ENCODE measurements around the gene RAB5A. TPM values are rescaled to one million over a fixed set of nuclear protein-coding genes. Genes with fewer than 3 reads are reported as not detected.
"Not testable (repeated sequence)": the region's sequence is repeated elsewhere in the genome, so short reads cannot be mapped to it uniquely, and the experiment has no call there.

RAB5A gene
- total RNA-seq, 1 donor from 2014 or later: 106 TPM

GRCh38 chr3:19899264-19899663 lies 47.6 kb upstream of the RAB5A start:
- no peak overlapping the region for H3K9ac ChIP-seq (ENCODE audit: low read length)
- H3K27ac Mint-ChIP-seq (ENCODE audit: unreplicated experiment): no peak overlapping the region
- H3K4me1 ChIP-seq (ENCODE audit: insufficient read depth, low read length): peaks cover 13% of the 10 kb centered on the region
- no peaks in the 10 kb centered on the region for H3K9me3 ChIP-seq (ENCODE audit: insufficient read depth, low read depth, low read length)
- H3K4me1 Mint-ChIP-seq (ENCODE audit: low read depth, unreplicated experiment): peaks cover 6% of the 10 kb centered on the region
- H3K27ac ChIP-seq (ENCODE audit: low read depth, low read length): no peak overlapping the region
- DNase-seq (ENCODE audit: low read depth): no peak
- H3K4me2 ChIP-seq (ENCODE audit: low read length): no peak overlapping the region
- H3K36me3 Mint-ChIP-seq (ENCODE audit: low read depth, unreplicated experiment): no peaks in the 10 kb centered on the region
- no peak overlapping the region for H3K4me3 ChIP-seq (ENCODE audit: insufficient read depth, low read depth, low read length)
- H3K4me3 Mint-ChIP-seq (ENCODE audit: unreplicated experiment): no peak overlapping the region
- H3K27me3 Mint-ChIP-seq (ENCODE audit: low read depth, unreplicated experiment): no peaks in the 10 kb centered on the region
- FAIRE-seq: no peak
- TF ChIP-seq CTCF (IDR thresholded peaks at IDR 0.05; ENCODE audit: insufficient read depth, low read depth, low read length) (no peak), EZH2 (IDR thresholded peaks at IDR 0.05; ENCODE audit: insufficient read depth, low read length) (no peak)
- no peaks in the 10 kb centered on the region for H4K20me1 ChIP-seq (ENCODE audit: insufficient read depth, low read length)
- H2AFZ ChIP-seq (ENCODE audit: low read depth, low read length): no peak overlapping the region
- H3K9me3 Mint-ChIP-seq (ENCODE audit: unreplicated experiment): no peaks in the 10 kb centered on the region
- H3K79me2 ChIP-seq (ENCODE audit: insufficient read depth, low read length): no peaks in the 10 kb centered on the region
- H3K36me3 ChIP-seq (ENCODE audit: insufficient read depth, low read length): no peaks in the 10 kb centered on the region
- no peaks in the 10 kb centered on the region for H3K27me3 ChIP-seq (ENCODE audit: insufficient read depth, low read length)

DNA sequence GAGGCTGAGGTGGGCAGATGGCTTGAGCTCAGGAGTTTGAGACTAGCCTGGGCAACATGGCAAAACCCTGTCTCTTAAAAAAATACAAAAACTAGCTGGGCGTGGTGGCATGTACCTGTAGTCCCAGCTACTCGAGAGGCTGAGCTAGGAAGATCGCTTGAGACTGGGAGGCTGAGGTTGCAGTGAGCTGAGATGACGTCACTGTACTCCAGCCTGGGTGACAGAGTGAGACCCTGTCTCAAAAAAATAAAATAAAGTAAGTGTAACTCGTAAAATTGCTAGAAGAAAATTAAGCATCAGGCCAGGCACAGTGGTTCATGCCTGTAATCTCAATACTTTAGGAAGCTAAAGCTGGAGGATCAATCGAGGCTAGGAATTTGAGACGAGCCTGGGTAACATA lies 47.1 kb upstream of the RAB5A start:
- H3K4me1 Mint-ChIP-seq (ENCODE audit: low read depth, unreplicated experiment); H3K79me2 ChIP-seq (ENCODE audit: insufficient read depth, low read length); H3K27me3 Mint-ChIP-seq (ENCODE audit: low read depth, unreplicated experiment); H3K27ac Mint-ChIP-seq (ENCODE audit: unreplicated experiment); H3K27ac ChIP-seq (ENCODE audit: low read depth, low read length); H3K36me3 Mint-ChIP-seq (ENCODE audit: low read depth, unreplicated experiment); H3K4me3 ChIP-seq (ENCODE audit: insufficient read depth, low read depth, low read length); H3K36me3 ChIP-seq (ENCODE audit: insufficient read depth, low read length); H4K20me1 ChIP-seq (ENCODE audit: insufficient read depth, low read length); DNase-seq (ENCODE audit: low read depth); H3K9me3 ChIP-seq (ENCODE audit: insufficient read depth, low read depth, low read length); H3K9ac ChIP-seq (ENCODE audit: low read length); H3K27me3 ChIP-seq (ENCODE audit: insufficient read depth, low read length); FAIRE-seq; H3K4me3 Mint-ChIP-seq (ENCODE audit: unreplicated experiment); H2AFZ ChIP-seq (ENCODE audit: low read depth, low read length); H3K9me3 Mint-ChIP-seq (ENCODE audit: unreplicated experiment); H3K4me2 ChIP-seq (ENCODE audit: low read length): not testable (repeated sequence)
- peaks cover 13% of the 10 kb centered on the region for H3K4me1 ChIP-seq (ENCODE audit: insufficient read depth, low read length)

DNA sequence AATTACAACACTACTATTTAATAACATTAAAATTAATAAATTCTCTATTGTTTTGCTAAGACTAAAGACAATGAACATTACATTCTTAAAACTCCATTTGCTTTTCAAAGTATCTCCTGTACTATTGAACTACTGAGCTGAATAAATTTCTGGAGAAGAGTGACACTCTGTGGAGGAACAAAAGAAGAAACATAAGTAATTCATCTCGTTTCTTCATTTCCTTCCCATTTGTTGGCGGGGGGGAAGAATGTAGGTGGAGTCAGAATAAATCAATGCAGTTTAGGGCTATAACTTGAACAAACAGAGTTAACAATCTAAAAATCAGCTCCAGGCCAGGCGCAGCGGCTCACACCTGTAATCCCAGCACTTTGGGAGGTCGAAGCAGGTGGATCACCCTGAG lies 45.6 kb upstream of the RAB5A start:
- FAIRE-seq (no peak), DNase-seq (ENCODE audit: low read depth) (no peak)
- peaks cover 6% of the 10 kb centered on the region for H3K4me1 Mint-ChIP-seq (ENCODE audit: low read depth, unreplicated experiment)
- no peaks in the 10 kb centered on the region for H3K9me3 Mint-ChIP-seq (ENCODE audit: unreplicated experiment)
- Histone ChIP-seq H3K79me2 (ENCODE audit: insufficient read depth, low read length) (no peaks in the 10 kb centered on the region), H3K27ac (ENCODE audit: low read depth, low read length) (no peak overlapping the region), H3K4me1 (ENCODE audit: insufficient read depth, low read length) (peaks cover 13% of the 10 kb centered on the region), H2AFZ (ENCODE audit: low read depth, low read length) (no peak overlapping the region), H3K9me3 (ENCODE audit: insufficient read depth, low read depth, low read length) (no peaks in the 10 kb centered on the region), H3K9ac (ENCODE audit: low read length) (no peak overlapping the region), H4K20me1 (ENCODE audit: insufficient read depth, low read length) (no peaks in the 10 kb centered on the region), H3K4me2 (ENCODE audit: low read length) (no peak overlapping the region), H3K4me3 (ENCODE audit: insufficient read depth, low read depth, low read length) (no peak overlapping the region), H3K27me3 (ENCODE audit: insufficient read depth, low read length) (no peaks in the 10 kb centered on the region), H3K36me3 (ENCODE audit: insufficient read depth, low read length) (no peaks in the 10 kb centered on the region)
- TF ChIP-seq CTCF (IDR thresholded peaks at IDR 0.05; ENCODE audit: insufficient read depth, low read depth, low read length) (no peak), EZH2 (IDR thresholded peaks at IDR 0.05; ENCODE audit: insufficient read depth, low read length) (no peak)
- no peak overlapping the region for H3K27ac Mint-ChIP-seq (ENCODE audit: unreplicated experiment)
- H3K27me3 Mint-ChIP-seq (ENCODE audit: low read depth, unreplicated experiment): no peaks in the 10 kb centered on the region
- H3K4me3 Mint-ChIP-seq (ENCODE audit: unreplicated experiment): no peak overlapping the region
- H3K36me3 Mint-ChIP-seq (ENCODE audit: low read depth, unreplicated experiment): no peaks in the 10 kb centered on the region
